H9 (cell line): ENCODE results near the gene COTL1. TPM values are rescaled to one million over a fixed set of nuclear protein-coding genes. Genes with fewer than 3 reads are reported as not detected.

Source experiments
- DNase-seq: peaks from one replicate; pipeline ENCODE4 v3.0.0-alpha.2; 2017
- H2AFZ ChIP-seq: one replicate; pipeline ENCODE4 v1.6.1; 2013; ENCODE audit warnings: mild to moderate bottlenecking, low read length, control low read depth, moderate library complexity
- H2AK5ac ChIP-seq: 2 replicates; pipeline ENCODE4 v1.6.1; 2013; ENCODE audit warnings: low read length, control low read depth, mixed read lengths; ENCODE audit not compliant: insufficient read length
- H2BK120ac ChIP-seq: one replicate; pipeline ENCODE4 v1.6.1; 2013; ENCODE audit warnings: low read depth, mild to moderate bottlenecking, low read length, control low read depth, inconsistent platforms; ENCODE audit not compliant: poor library complexity, severe bottlenecking
- H2BK12ac ChIP-seq: 2 replicates; pipeline ENCODE4 v1.6.1; 2013; ENCODE audit warnings: low read length, control low read depth, mixed read lengths, low read depth; ENCODE audit not compliant: insufficient read length
- H2BK15ac ChIP-seq: 2 replicates; pipeline ENCODE4 v1.6.1; 2013; ENCODE audit warnings: low read depth, low read length, control low read depth
- H2BK20ac ChIP-seq: one replicate; pipeline ENCODE4 v1.6.1; 2013; ENCODE audit warnings: low read depth, mild to moderate bottlenecking, low read length, control low read depth, inconsistent platforms; ENCODE audit not compliant: poor library complexity, severe bottlenecking
- H2BK5ac ChIP-seq: 2 replicates; pipeline ENCODE4 v1.6.1; 2013; ENCODE audit warnings: low read length, control low read depth, mixed read lengths; ENCODE audit not compliant: insufficient read length
- H3K14ac ChIP-seq: 2 replicates; pipeline ENCODE4 v1.6.1; 2013; ENCODE audit warnings: low read length, control low read depth; ENCODE audit not compliant: insufficient read depth
- H3K18ac ChIP-seq: 2 replicates; pipeline ENCODE4 v1.6.1; 2013; ENCODE audit warnings: low read depth, mild to moderate bottlenecking, mixed read lengths, low read length, control low read depth; ENCODE audit not compliant: insufficient read length
- H3K23ac ChIP-seq: 2 replicates; pipeline ENCODE4 v1.6.1; 2013; ENCODE audit warnings: low read length, control low read depth, mixed read lengths, low read depth; ENCODE audit not compliant: insufficient read length
- H3K23me2 ChIP-seq: 2 replicates; pipeline ENCODE4 v1.6.1; 2013; ENCODE audit warnings: low read depth, mild to moderate bottlenecking, mixed read lengths, low read length, control low read depth; ENCODE audit not compliant: insufficient read length, poor library complexity, severe bottlenecking
- H3K27ac ChIP-seq: 2 replicates; pipeline ENCODE4 v1.5.1; 2013; ENCODE audit warnings: low read length, control low read depth, mixed read lengths, low read depth; ENCODE audit not compliant: insufficient read length
- H3K27me3 ChIP-seq: 2 replicates; pipeline ENCODE4 v1.6.1; 2013; ENCODE audit warnings: low read length, control low read depth, inconsistent platforms; ENCODE audit not compliant: insufficient read depth
- H3K4ac ChIP-seq: 2 replicates; pipeline ENCODE4 v1.6.1; 2013; ENCODE audit warnings: low read depth, mild to moderate bottlenecking, control low read depth, inconsistent platforms, low read length, moderate library complexity
- H3K4me1 ChIP-seq: 2 replicates; pipeline ENCODE4 v1.6.1; 2013; ENCODE audit warnings: low read length, control low read depth, inconsistent platforms; ENCODE audit not compliant: insufficient read depth
- H3K4me2 ChIP-seq: 2 replicates; pipeline ENCODE4 v1.6.1; 2013; ENCODE audit warnings: low read length, control low read depth, mixed read lengths; ENCODE audit not compliant: insufficient read length, insufficient read depth
- H3K56ac ChIP-seq: 2 replicates; pipeline ENCODE4 v1.6.1; 2013; ENCODE audit warnings: low read depth, mild to moderate bottlenecking, mixed read lengths, low read length, control low read depth; ENCODE audit not compliant: insufficient read length
- H3K79me1 ChIP-seq: 2 replicates; pipeline ENCODE4 v1.6.1; 2013; ENCODE audit warnings: low read depth, mild to moderate bottlenecking, moderate library complexity, low read length, control low read depth, inconsistent platforms; ENCODE audit not compliant: insufficient read depth, poor library complexity, severe bottlenecking
- H3K79me2 ChIP-seq: 2 replicates; pipeline ENCODE4 v1.6.1; 2013; ENCODE audit warnings: low read length, control low read depth, inconsistent platforms; ENCODE audit not compliant: insufficient read depth
- H3K9ac ChIP-seq: 2 replicates; pipeline ENCODE4 v1.6.1; 2013; ENCODE audit warnings: low read length, control low read depth, mixed read lengths; ENCODE audit not compliant: insufficient read length; ENCODE audit errors: extremely low read depth
- H3K9me3 ChIP-seq: one replicate; pipeline ENCODE4 v1.6.1; 2013; ENCODE audit warnings: low read depth, low read length, inconsistent platforms; ENCODE audit not compliant: control insufficient read depth
- H3T11ph ChIP-seq: one replicate; pipeline ENCODE4 v1.6.1; 2013; ENCODE audit warnings: mild to moderate bottlenecking, low read length, control low read depth, inconsistent platforms
- H4K20me1 ChIP-seq: one replicate; pipeline ENCODE4 v1.6.1; 2013; ENCODE audit not compliant: control insufficient read depth, insufficient read length, insufficient read depth
- H4K5ac ChIP-seq: 2 replicates; pipeline ENCODE4 v1.6.1; 2013; ENCODE audit warnings: low read depth, mild to moderate bottlenecking, mixed read lengths, low read length, control low read depth; ENCODE audit not compliant: insufficient read length
- H4K8ac ChIP-seq: replicated peaks from 2 replicates; pipeline ENCODE4 v1.6.1; 2013; ENCODE audit warnings: low read length, control low read depth, mixed read lengths, low read depth; ENCODE audit not compliant: insufficient read length
- H4K91ac ChIP-seq: 2 replicates; pipeline ENCODE4 v1.6.1; 2013; ENCODE audit warnings: low read depth, mild to moderate bottlenecking, moderate library complexity, mixed read lengths, low read length, control low read depth; ENCODE audit not compliant: insufficient read length
- H3K27ac Mint-ChIP-seq, 3 experiments: 2 replicates in 2 of 3; 3 replicates in 1 of 3; pipeline ENCODE4 v1.8.0; 2020 to 2021; ENCODE audit warnings: mixed read lengths in 3 of 3, mild to moderate bottlenecking in 1 of 3, moderate library complexity in 1 of 3
- H3K27me3 Mint-ChIP-seq: 2 replicates; pipeline ENCODE4 v1.8.0; 2021; ENCODE audit warnings: low read depth, mild to moderate bottlenecking, moderate library complexity, mixed read lengths
- H3K36me3 Mint-ChIP-seq, 3 experiments: 2 replicates in 2 of 3; 3 replicates in 1 of 3; pipeline ENCODE4 v1.8.0; 2020 to 2021; ENCODE audit warnings: low read depth in 3 of 3, mixed read lengths in 3 of 3; ENCODE audit not compliant: insufficient read depth in 1 of 3
- H3K4me1 Mint-ChIP-seq, 2 experiments: 2 replicates each; pipeline ENCODE4 v1.8.0; 2020; ENCODE audit warnings: mixed read lengths in 2 of 2
- H3K4me3 Mint-ChIP-seq, 2 experiments: 2 replicates in 1 of 2; 3 replicates in 1 of 2; pipeline ENCODE4 v1.8.0; 2020 to 2021; ENCODE audit warnings: mild to moderate bottlenecking in 2 of 2, mixed read lengths in 2 of 2, moderate library complexity in 1 of 2
- H3K9me3 Mint-ChIP-seq, 2 experiments: 2 replicates in 1 of 2; 3 replicates in 1 of 2; pipeline ENCODE4 v1.8.0; 2020; ENCODE audit warnings: mild to moderate bottlenecking in 2 of 2, mixed read lengths in 2 of 2, moderate library complexity in 1 of 2
- CTCF ChIP-seq: fragments of 200-600 bp; sonication (generic); conservative IDR thresholded peaks from 3 replicates; pipeline ENCODE4 v1.8.0; 2021; ENCODE audit warnings: antibody characterized with exemption, mild to moderate bottlenecking
- WGBS: extraction: QIAGEN DNeasy Blood & Tissue Kit; methylation state at CpG from one replicate; pipeline ENCODE4 v1.1.7; 2013; ENCODE audit warnings: missing lambda C conversion rate, low lambda C conversion rate, mixed read lengths; ENCODE audit not compliant: insufficient read length; ENCODE audit errors: extremely low coverage; 5-methylcytosine and 5-hydroxymethylcytosine counted together
- total RNA-seq: library from RNA; stranded (reverse); gene quantifications from 2 replicates; pipeline ENCODE4 v1.2.1, GENCODE V29; 2021

COTL1 gene
- total RNA-seq, 1 experiment from 2014 or later = 81.4 TPM

- Histone ChIP-seq H2BK5ac (no peak overlapping the region), H3K23ac (no peak overlapping the region), H2BK120ac (no peak overlapping the region), H3K23me2 (no peaks in the 10 kb centered on the region), H3K9me3 (no peaks in the 10 kb centered on the region), H2BK12ac (no peak overlapping the region), H3K27ac (no peak overlapping the region), H3K4ac (no peak overlapping the region), H3K14ac (no peak overlapping the region), H4K8ac (no peak overlapping the region), H2AK5ac (no peak overlapping the region), H2BK15ac (no peak overlapping the region), H3K4me1 (no peaks in the 10 kb centered on the region), H3K4me2 (no peak overlapping the region), H4K5ac (no peak overlapping the region), H3K9ac (no peak overlapping the region), H3K79me1 (no peaks in the 10 kb centered on the region), H2AFZ (no peak overlapping the region), H3K56ac (no peak overlapping the region), H3K27me3 (no peaks in the 10 kb centered on the region), H4K91ac (no peak overlapping the region), H4K20me1 (no peaks in the 10 kb centered on the region), H3T11ph (no peak overlapping the region), H3K79me2 (no peaks in the 10 kb centered on the region), H3K18ac (no peak overlapping the region), H2BK20ac (no peak overlapping the region)
- no peak for TF ChIP-seq CTCF
- no peaks in the 10 kb centered on the region; a peak in 1 of 7 replicates for H3K36me3 Mint-ChIP-seq
- H3K4me1 Mint-ChIP-seq = peaks cover 6 to 24% of the 10 kb centered on the region in 2 experiments
- peaks cover 0 to 4% of the 10 kb centered on the region in 2 experiments; a peak in 2 of 5 replicates for H3K9me3 Mint-ChIP-seq
- H3K27ac Mint-ChIP-seq = no peak overlapping the region
- no peak for DNase-seq
- WGBS = no CpG with 5 or more reads among the region's 4 CpGs
- peaks cover 3% of the 10 kb centered on the region; the same call in 1 of the 2 replicates for H3K27me3 Mint-ChIP-seq
- no peak overlapping the region for H3K4me3 Mint-ChIP-seq
These were observed 96.4 kb downstream of the COTL1 start for GRCh38 chr16:84521497-84521770.
